Kidney (tissue), 14 donors: ENCODE results near the gene PACSIN2. TPM values are rescaled to one million over a fixed set of nuclear protein-coding genes. Genes with fewer than 3 reads are reported as not detected.

Source experiments
- DNase-seq, 5 donors: peaks; one replicate each; pipeline ENCODE4 v3.0.0-alpha.2; 2013 to 2020
- FAIRE-seq: peaks from 2 replicates; lab custom pipeline; 2012; peaks lifted over from hg19 to GRCh38; lab: Jason Lieb, UNC
- H3K27ac ChIP-seq, 2 donors: one replicate each; pipeline ENCODE4 v1.7.0; 2013; ENCODE audit warnings: low read depth in 2 of 2, low read length in 2 of 2, inconsistent platforms in 1 of 2
- H3K27me3 ChIP-seq: one replicate; pipeline ENCODE4 v1.7.1; 2013; ENCODE audit warnings: low read length, inconsistent platforms; ENCODE audit not compliant: control insufficient read depth, insufficient read depth
- H3K36me3 ChIP-seq, 3 donors: one replicate each; pipeline versions ENCODE4 v1.7.0 to v1.7.1; 2013; ENCODE audit warnings: low read length in 3 of 3, control low read depth in 1 of 3, inconsistent platforms in 1 of 3; ENCODE audit not compliant: insufficient read depth in 3 of 3, control insufficient read depth in 2 of 3
- H3K4me1 ChIP-seq, 3 donors: one replicate each; pipeline versions ENCODE4 v1.7.0 to v1.7.1; 2013; ENCODE audit warnings: low read length in 3 of 3, inconsistent platforms in 1 of 3, low read depth in 1 of 3; ENCODE audit not compliant: control insufficient read depth in 2 of 3, insufficient read depth in 2 of 3
- H3K4me3 ChIP-seq, 3 donors: one replicate each; pipeline versions ENCODE4 v1.7.0 to v1.8.1; 2013; ENCODE audit warnings: low read length in 3 of 3, control low read depth in 1 of 3, inconsistent platforms in 1 of 3
- H3K9ac ChIP-seq, 3 donors: one replicate each; pipeline versions ENCODE4 v1.7.0 to v1.7.1; 2013; ENCODE audit warnings: low read length in 3 of 3, control low read depth in 1 of 3, inconsistent platforms in 1 of 3
- H3K9me3 ChIP-seq, 3 donors: one replicate each; pipeline versions ENCODE4 v1.7.0 to v1.7.1; 2013; ENCODE audit warnings: low read length in 3 of 3, control low read depth in 1 of 3, inconsistent platforms in 1 of 3; ENCODE audit not compliant: control insufficient read depth in 2 of 3, insufficient read depth in 1 of 3
- CTCF ChIP-seq: IDR thresholded peaks from 3 replicates; pipeline ENCODE4 v1.5.1; 2012; ENCODE audit warnings: mild to moderate bottlenecking, moderate library complexity, borderline replicate concordance; ENCODE audit not compliant: insufficient read depth; ENCODE audit errors: extremely low read depth
- intact Hi-C: fragments of 100-400 bp; cut with DNase I; formaldehyde crosslinking; loops from one replicate; pipeline ENCODE4 v1.11.1; 2022
- polyA plus RNA-seq: library from polyadenylated mRNA; stranded (reverse); fragments of 350-450 nt; fragmentation: Illumina TruSeq; extraction: RNeasy Lipid Tissue Mini Kit (QIAGEN cat#74804); gene quantifications from one replicate; pipeline ENCODE4 v1.2.3, GENCODE V29; 2014; ENCODE audit warnings: low read depth, low replicate concordance; ENCODE audit not compliant: insufficient read depth
- total RNA-seq: library from RNA; stranded (reverse); fragmentation: NEBNext Ultra II Directional; extraction: Animal tissue kit (Norgen Biotek cat#: 25700); gene quantifications from one replicate; pipeline ENCODE4 v1.2.1, GENCODE V29; 2021
- donor health status: control.
- donor health status: control.
- donor health status: control.
- donor health status: control.
- donor health status: control.
- donor health status: DM: yes; HTN: yes; CAD: no.
- donor health status: Normal renal cell carcinoma (clear cell type).

Gene PACSIN2
- total and polyA plus RNA-seq, 2 donors from 2014 or later: 56.3 to 105 TPM

- no peak for TF ChIP-seq CTCF
- Histone ChIP-seq H3K4me1 (peaks cover 0 to 8% (median 8%) of the 10 kb centered on the region in 3 donors), H3K27ac (no peak overlapping the region), H3K9ac (peak overlapping the region in 1 of 3 donors; percentile 7), H3K27me3 (no peaks in the 10 kb centered on the region), H3K36me3 (peaks cover 0 to 62% (median 33%) of the 10 kb centered on the region in 3 donors), H3K4me3 (no peak overlapping the region), H3K9me3 (no peaks in the 10 kb centered on the region)
- DNase-seq: no peak
- FAIRE-seq: no peak
- intact Hi-C loops: no loop called here
These were observed 135.5 kb downstream of the PACSIN2 start for GRCh38 chr22:42879371-42880021.

- Histone ChIP-seq H3K36me3 (peaks cover 0 to 60% (median 33%) of the 10 kb centered on the region in 3 donors), H3K27ac (no peak overlapping the region), H3K4me1 (peaks cover 0 to 8% (median 8%) of the 10 kb centered on the region in 3 donors), H3K9me3 (no peaks in the 10 kb centered on the region), H3K27me3 (no peaks in the 10 kb centered on the region), H3K9ac (no peak overlapping the region), H3K4me3 (no peak overlapping the region)
- intact Hi-C loops: no loop called here
- DNase-seq (no peak), FAIRE-seq (no peak)
- TF ChIP-seq CTCF: no peak
These were observed 136.2 kb downstream of the PACSIN2 start for GRCh38 chr22:42878561-42879305.

- Histone ChIP-seq H3K36me3 (peaks cover 0 to 58% (median 31%) of the 10 kb centered on the region in 3 donors), H3K27me3 (no peaks in the 10 kb centered on the region), H3K4me1 (peaks cover 0 to 5% (median 3%) of the 10 kb centered on the region in 3 donors), H3K9ac (no peak overlapping the region), H3K4me3 (no peak overlapping the region), H3K27ac (no peak overlapping the region), H3K9me3 (no peaks in the 10 kb centered on the region)
- DNase-seq: no peak
- intact Hi-C loops: no loop called here
- FAIRE-seq: no peak
- TF ChIP-seq CTCF: no peak
These were observed 137.2 kb downstream of the PACSIN2 start for GRCh38 chr22:42877597-42878340.
